Ovary (tissue), 9 donors: ENCODE data around the gene SRC. TPM values are rescaled to one million over a fixed set of nuclear protein-coding genes. Genes with fewer than 3 reads are reported as not detected.

Experiments
- DNase-seq, 5 donors: peaks; one replicate each; pipeline ENCODE4 v3.0.0-alpha.2; 2019 to 2020
- H3K27ac ChIP-seq, 2 donors: fragments of 200-600 bp; one replicate each; pipeline versions ENCODE4 v1.5.1 to v1.8.0; 2019 to 2022
- H3K27me3 ChIP-seq: fragments of 200-600 bp; one replicate; pipeline ENCODE4 v1.8.0; 2022
- H3K36me3 ChIP-seq: fragments of 200-600 bp; sonication (generic); one replicate; pipeline ENCODE4 v1.5.1; 2019
- H3K4me1 ChIP-seq: one replicate; pipeline ENCODE4 v1.8.1; 2013; ENCODE audit warnings: mild to moderate bottlenecking, moderate library complexity; ENCODE audit not compliant: insufficient read depth
- H3K4me3 ChIP-seq: fragments of 200-600 bp; sonication (generic); one replicate; pipeline ENCODE4 v1.5.1; 2017
- H3K9me3 ChIP-seq, 2 donors: fragments of 200-600 bp in 1 of 2; sonication (generic) in 1 of 2; one replicate each; pipeline versions ENCODE4 v1.5.1 to v1.8.1; 2013 to 2019; ENCODE audit warnings: mild to moderate bottlenecking in 1 of 2, moderate library complexity in 1 of 2
- EP300 ChIP-seq: sonication (generic); formaldehyde crosslinking; IDR thresholded peaks from one replicate; pipeline ENCODE4 v1.6.1; 2017; ENCODE audit warnings: antibody characterized with exemption
- POLR2A ChIP-seq: fragments of 450-650 bp; IDR thresholded peaks from one replicate; pipeline ENCODE4 v1.6.1; 2017; ENCODE audit warnings: antibody characterized with exemption, mild to moderate bottlenecking, moderate library complexity
- WGBS, 3 donors: extraction: QIAGEN DNeasy Blood & Tissue Kit in 1 of 3; methylation state at CpG; one replicate each; pipeline versions ENCODE4 v1.1.5 to v1.1.7; 2013 to 2017; 5-methylcytosine and 5-hydroxymethylcytosine counted together
- intact Hi-C, 4 donors: fragments of 100-400 bp; cut with DNase I; formaldehyde crosslinking; loops; one replicate each; pipeline versions ENCODE4 v1.11.0 to v1.15.1; 2022 to 2023
- polyA plus RNA-seq, 2 donors: library from polyadenylated mRNA; stranded (reverse); fragments of 200-250 nt in 1 of 2; fragments of 350-450 nt in 1 of 2; fragmentation: Illumina TruSeq in 1 of 2; extraction: RNeasy Lipid Tissue Mini Kit (QIAGEN cat#74804) in 1 of 2; gene quantifications; one replicate each; pipeline ENCODE4 v1.2.3, GENCODE V29; 2013 to 2014
- total RNA-seq, 7 donors: library from RNA; depleted of rRNA in 2 of 7; stranded (reverse); fragments of >200 nt in 2 of 7; fragmentation: NEBNext Ultra II Directional in 3 of 7; extraction: Animal tissue kit (Norgen Biotek cat#: 25700) in 3 of 7; gene quantifications; one replicate each; pipeline versions ENCODE4 v1.1.0 to v1.2.4, GENCODE V29; 2016 to 2023
- TF ChIP-seq, protein P1 (sequence below), 3 donors: fragments of 450-650 bp in 2 of 3; fragments of 200-600 bp in 1 of 3; IDR thresholded peaks; one replicate each; pipeline versions ENCODE4 v1.5.1 to v1.8.0; 2016 to 2022; ENCODE audit warnings: antibody characterized with exemption in 3 of 3, mild to moderate bottlenecking in 1 of 3
- donor health status: DM: no; HTN: no; CAD: no; lungs with moderate emphysema.
- donor health status: DM: no; HTN: no; CAD: no.
- donor health status: Bipolar disorder and iron deficiency.
- donor health status: DM: yes; HTN: yes; CAD: no.
- donor health status: DM: no; HTN: no; CAD: no.
- donor health status: DM: yes; HTN: yes; CAD: no.

The SRC gene
- total and polyA plus RNA-seq, 9 donors, result 17.0 to 72.7 (median 34.7) TPM

DNA sequence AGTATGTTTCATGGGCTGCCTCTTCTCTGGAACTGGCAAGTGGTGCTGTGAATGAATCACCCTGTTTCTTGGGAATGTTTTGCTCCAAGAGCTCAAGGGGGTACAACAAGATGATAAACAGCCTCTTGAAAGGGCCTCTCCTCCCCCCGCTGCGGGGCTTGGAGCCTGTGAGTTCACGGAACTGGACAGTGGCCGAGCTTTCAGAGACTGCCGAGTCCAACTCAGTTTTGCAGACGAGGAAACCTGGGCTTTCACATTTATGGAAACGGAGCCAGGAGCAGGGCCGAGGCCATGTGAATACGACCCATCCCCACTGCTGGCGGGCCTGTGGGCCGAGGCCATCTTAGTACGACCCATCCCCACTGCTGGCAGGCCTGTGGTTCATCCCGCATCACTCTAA lies 18.2 kb upstream of the SRC start:
- Histone ChIP-seq H3K27me3 (no peaks in the 10 kb centered on the region), H3K27ac (peak overlapping the region; percentile 47 to 48), H3K4me3 (no peak overlapping the region), H3K4me1 (peaks cover 5% of the 10 kb centered on the region), H3K9me3 (no peaks in the 10 kb centered on the region), H3K36me3 (no peaks in the 10 kb centered on the region)
- DNase-seq, result peak; percentile 85 to 97 (median 94)
- 3 to 30% (median 19%) methylated on average over 13 of the region's 13 CpGs for WGBS, 3 donors
- intact Hi-C loops, result no loop called here
- TF ChIP-seq EP300, result no peak
- TF ChIP-seq, protein P1, sequence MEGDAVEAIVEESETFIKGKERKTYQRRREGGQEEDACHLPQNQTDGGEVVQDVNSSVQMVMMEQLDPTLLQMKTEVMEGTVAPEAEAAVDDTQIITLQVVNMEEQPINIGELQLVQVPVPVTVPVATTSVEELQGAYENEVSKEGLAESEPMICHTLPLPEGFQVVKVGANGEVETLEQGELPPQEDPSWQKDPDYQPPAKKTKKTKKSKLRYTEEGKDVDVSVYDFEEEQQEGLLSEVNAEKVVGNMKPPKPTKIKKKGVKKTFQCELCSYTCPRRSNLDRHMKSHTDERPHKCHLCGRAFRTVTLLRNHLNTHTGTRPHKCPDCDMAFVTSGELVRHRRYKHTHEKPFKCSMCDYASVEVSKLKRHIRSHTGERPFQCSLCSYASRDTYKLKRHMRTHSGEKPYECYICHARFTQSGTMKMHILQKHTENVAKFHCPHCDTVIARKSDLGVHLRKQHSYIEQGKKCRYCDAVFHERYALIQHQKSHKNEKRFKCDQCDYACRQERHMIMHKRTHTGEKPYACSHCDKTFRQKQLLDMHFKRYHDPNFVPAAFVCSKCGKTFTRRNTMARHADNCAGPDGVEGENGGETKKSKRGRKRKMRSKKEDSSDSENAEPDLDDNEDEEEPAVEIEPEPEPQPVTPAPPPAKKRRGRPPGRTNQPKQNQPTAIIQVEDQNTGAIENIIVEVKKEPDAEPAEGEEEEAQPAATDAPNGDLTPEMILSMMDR (IDR thresholded peaks at IDR 0.05), result no peak
- no peak for TF ChIP-seq POLR2A

DNA sequence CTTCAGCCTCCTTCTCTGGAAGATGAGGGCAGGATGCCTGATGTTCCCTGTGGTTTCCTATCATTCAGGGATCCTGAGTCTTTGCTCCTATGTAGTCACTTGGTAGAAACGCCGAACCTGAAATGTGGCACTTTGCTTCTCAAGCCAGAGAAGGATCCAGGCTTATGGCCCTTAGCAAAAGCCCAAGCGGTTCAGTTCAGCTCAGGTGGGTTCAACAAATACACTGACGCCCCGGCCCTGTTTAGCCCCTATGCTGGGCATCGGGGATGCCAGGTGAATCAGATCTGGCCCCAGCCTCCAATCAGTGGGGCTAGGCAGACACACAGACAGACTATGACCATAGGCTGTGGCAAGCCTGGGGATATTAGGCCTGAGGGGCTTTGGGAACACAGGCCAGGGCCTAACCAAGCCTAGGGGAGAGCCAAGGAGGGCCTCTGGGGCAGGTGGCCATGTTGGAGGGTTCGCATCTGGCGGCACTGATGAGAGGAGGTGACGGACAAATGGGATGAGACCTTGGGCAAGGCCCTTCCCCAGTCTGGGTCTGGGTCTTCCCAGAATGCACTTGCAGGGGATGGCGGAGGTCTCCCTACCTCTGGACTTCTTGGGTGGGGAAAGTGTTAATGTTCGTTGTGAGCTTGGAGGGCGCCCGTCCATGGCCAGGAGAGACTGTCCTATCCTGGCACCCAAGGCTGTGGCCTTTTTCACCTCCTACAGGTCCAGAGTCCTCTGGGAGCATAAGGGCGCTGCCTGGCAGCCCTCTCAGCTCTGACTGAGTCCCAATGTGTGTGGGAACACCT lies 17.6 kb upstream of the SRC start:
- intact Hi-C loops, result no loop called here
- TF ChIP-seq, protein P1 (IDR thresholded peaks at IDR 0.05), result no peak
- TF ChIP-seq POLR2A (no peak), EP300 (no peak)
- peak in 2 of 5 donors; percentile 29 to 42 for DNase-seq
- H3K4me1 ChIP-seq, result peaks cover 5% of the 10 kb centered on the region
- no peaks in the 10 kb centered on the region for H3K9me3 ChIP-seq
- 88 to 92% (median 91%) methylated on average over 14 of the region's 14 CpGs for WGBS, 3 donors
- no peaks in the 10 kb centered on the region for H3K36me3 ChIP-seq
- H3K27ac ChIP-seq, result peak overlapping the region; percentile 47 to 48
- no peaks in the 10 kb centered on the region for H3K27me3 ChIP-seq
- no peak overlapping the region for H3K4me3 ChIP-seq

DNA sequence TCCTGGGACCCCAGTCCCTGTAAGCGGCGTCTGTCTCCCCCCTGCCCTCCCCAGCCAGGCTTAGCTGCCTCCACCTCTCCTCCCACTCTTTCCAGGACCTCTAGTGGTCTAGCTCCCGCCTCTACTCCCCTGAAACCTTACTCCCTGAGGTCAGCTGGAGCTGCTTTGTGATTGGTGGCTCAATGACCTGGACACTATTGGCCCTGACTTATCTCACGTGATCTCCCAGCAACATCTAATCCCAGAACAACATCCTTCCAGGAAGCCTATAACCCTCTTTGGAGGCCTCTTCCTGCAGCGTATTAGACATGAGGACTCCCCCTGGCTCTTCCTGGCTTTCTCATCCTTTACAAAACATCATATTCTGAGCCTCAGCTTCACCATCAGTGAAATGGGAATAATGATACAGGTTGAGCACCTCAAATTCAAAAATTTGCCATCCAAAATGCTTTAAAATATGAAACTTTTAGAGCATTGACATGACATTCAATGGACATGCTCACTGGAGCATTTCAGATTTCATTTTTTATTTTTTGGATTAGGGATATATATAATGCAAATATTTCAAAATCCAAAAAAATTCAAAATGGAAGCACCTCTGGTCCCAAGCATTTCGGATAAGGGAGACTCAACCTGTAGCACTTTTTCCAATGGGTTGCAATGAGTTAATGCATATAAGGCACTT lies 16.3 kb upstream of the SRC start:
- TF ChIP-seq POLR2A, result no peak
- TF ChIP-seq EP300, result no peak
- TF ChIP-seq, protein P1 (IDR thresholded peaks at IDR 0.05), result no peak
- Histone ChIP-seq H3K9me3 (no peaks in the 10 kb centered on the region), H3K4me1 (peaks cover 5% of the 10 kb centered on the region), H3K27me3 (no peaks in the 10 kb centered on the region), H3K4me3 (no peak overlapping the region), H3K36me3 (no peaks in the 10 kb centered on the region), H3K27ac (no peak overlapping the region)
- intact Hi-C loops, result no loop called here
- WGBS, 3 donors, result 74 to 81% (median 78%) methylated on average over 6 of the region's 6 CpGs
- DNase-seq, result peak in 1 of 5 donors; percentile 20

DNA sequence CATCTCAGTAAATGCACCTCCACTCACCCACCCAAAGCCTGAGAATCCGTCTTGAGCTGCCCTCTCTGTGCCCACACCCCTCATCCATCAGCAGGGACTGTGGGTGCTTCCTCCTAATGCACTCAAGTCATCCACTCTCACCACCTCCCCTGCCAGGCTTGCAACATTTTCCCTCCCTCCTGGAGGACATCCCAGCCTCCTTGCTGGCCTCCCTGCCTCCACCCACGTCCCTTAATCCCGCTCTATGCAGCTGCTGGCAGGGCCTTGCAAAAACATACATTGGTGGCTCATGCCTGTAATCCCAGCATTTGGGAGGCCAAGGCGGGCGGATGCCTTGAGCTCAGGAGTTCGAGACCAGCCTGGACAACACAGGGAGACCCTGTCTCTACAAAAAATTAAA lies 15.6 kb upstream of the SRC start:
- peak in 2 of 5 donors; percentile 23 to 28 for DNase-seq
- TF ChIP-seq EP300 (no peak), POLR2A (no peak)
- TF ChIP-seq, protein P1 (IDR thresholded peaks at IDR 0.05), result no peak
- no peak overlapping the region for H3K27ac ChIP-seq
- H3K4me3 ChIP-seq, result no peak overlapping the region
- peaks cover 5% of the 10 kb centered on the region for H3K4me1 ChIP-seq
- intact Hi-C loops, result no loop called here
- H3K36me3 ChIP-seq, result no peaks in the 10 kb centered on the region
- H3K27me3 ChIP-seq, result no peaks in the 10 kb centered on the region
- 93 to 98% (median 96%) methylated on average over 6 of the region's 6 CpGs for WGBS, 3 donors
- H3K9me3 ChIP-seq, result no peaks in the 10 kb centered on the region
